HG02938 (cell line): ENCODE measurements around the gene TROAP.
"Not testable (repeated sequence)": the region's sequence is repeated elsewhere in the genome, so short reads cannot be mapped to it uniquely, and the experiment has no call there.

ENCODE experiments used
- ATAC-seq: cut with Tn5 transposase; IDR thresholded peaks from one replicate; pipeline ENCODE4 v1.9.1; 2021; ENCODE audit warnings: mild to moderate bottlenecking, moderate library complexity; ENCODE audit not compliant: unreplicated experiment

The TROAP gene

GRCh38 chr12:49322708-49323523 is at the start of gene TROAP:
TSS of gene TROAP (plus strand) at chr12:49323255. CDS start at chr12:49323609, 354 bp downstream.
- peak; percentile 96 for ATAC-seq

- ATAC-seq = no peak
Observed at GRCh38 chr12:49273726-49274395, 49.2 kb upstream of the TROAP start.

- ATAC-seq = no peak
Observed at GRCh38 chr12:49274396-49275069, 48.5 kb upstream of the TROAP start.

GRCh38 chr12:49276304-49277290 is 46.5 kb upstream of the TROAP start:
- ATAC-seq = no peak

- no peak for ATAC-seq
Observed at GRCh38 chr12:49277466-49277865, 45.6 kb upstream of the TROAP start.

GRCh38 chr12:49279706-49280159 is 43.3 kb upstream of the TROAP start:
- ATAC-seq = no peak

GRCh38 chr12:49280545-49280944 is 42.5 kb upstream of the TROAP start:
- ATAC-seq = not testable (repeated sequence)

- ATAC-seq = no peak
Observed at GRCh38 chr12:49282302-49282701, 40.8 kb upstream of the TROAP start.

GRCh38 chr12:49282740-49283375 is 40.2 kb upstream of the TROAP start:
- not testable (repeated sequence) for ATAC-seq

- no peak for ATAC-seq
Observed at GRCh38 chr12:49283541-49284429, 39.3 kb upstream of the TROAP start.

GRCh38 chr12:49284672-49285071 is 38.4 kb upstream of the TROAP start:
- no peak for ATAC-seq

- no peak for ATAC-seq
Observed at GRCh38 chr12:49287876-49288275, 35.2 kb upstream of the TROAP start.

GRCh38 chr12:49288412-49288853 is 34.6 kb upstream of the TROAP start:
- ATAC-seq = no peak

GRCh38 chr12:49288922-49289555 is 34.0 kb upstream of the TROAP start:
- ATAC-seq = no peak

GRCh38 chr12:49292729-49293055 is 30.4 kb upstream of the TROAP start:
- no peak for ATAC-seq

GRCh38 chr12:49293056-49293956 is 29.7 kb upstream of the TROAP start:
- ATAC-seq = no peak

- no peak for ATAC-seq
Observed at GRCh38 chr12:49294086-49294803, 28.8 kb upstream of the TROAP start.
